Amniotic epithelial cell (primary cell): ENCODE measurements around the gene CDH23.
A peak's percentile ranks its signal among the peaks of the same experiment; 100 is the strongest.

ENCODE experiments used
- DNase-seq: peaks from one replicate; pipeline ENCODE4 v3.0.0-alpha.2; 2010; ENCODE audit warnings: low read depth

The CDH23 gene

GRCh38 chr10:71802235-71802634, 405.5 kb downstream of the CDH23 start:
- DNase-seq = no peak

- no peak for DNase-seq
Measured at GRCh38 chr10:71802715-71803488, 406.2 kb downstream of the CDH23 start.

GRCh38 chr10:71804077-71804476, 407.4 kb downstream of the CDH23 start:
- no peak for DNase-seq

- peak; percentile 56 for DNase-seq
Measured at GRCh38 chr10:71805776-71806703, 409.3 kb downstream of the CDH23 start.

DNA sequence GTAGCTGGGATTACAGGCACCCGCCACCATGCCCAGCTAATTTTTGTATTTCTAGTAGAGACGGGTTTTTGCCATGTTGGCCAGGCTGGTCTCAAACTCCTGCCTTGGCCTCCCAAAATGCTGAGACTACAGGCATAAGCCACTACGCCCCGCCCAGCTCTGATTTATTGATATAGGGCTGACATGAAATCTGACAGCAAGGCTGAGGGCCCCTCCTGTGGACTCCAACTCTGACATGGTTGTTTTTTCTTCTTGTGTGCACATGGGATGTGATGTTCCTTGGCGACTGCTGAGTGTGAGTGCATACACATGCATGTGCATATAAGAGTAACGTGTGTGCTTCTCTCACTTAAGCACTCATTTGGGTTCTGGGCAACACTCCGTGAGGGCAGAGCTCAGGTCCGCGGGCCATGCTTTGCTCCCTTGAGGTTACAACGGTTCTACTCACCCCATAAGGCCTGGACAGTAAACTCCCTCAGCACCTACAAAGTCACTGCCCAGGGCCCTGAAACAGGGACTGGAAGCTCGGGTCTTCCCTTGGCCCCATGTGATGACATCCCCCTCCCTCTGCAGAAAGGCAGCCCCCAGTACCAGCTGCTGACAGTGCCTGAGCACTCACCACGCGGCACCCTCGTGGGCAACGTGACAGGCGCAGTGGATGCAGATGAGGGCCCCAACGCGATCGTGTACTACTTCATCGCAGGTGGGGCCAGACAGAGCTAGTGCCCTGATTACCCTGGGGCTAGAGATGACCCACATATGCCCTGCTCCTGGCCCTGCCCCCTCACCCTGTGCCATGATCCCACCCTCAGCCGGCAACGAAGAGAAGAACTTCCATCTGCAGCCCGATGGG, 410.2 kb downstream of the CDH23 start:
- DNase-seq = no peak

DNA sequence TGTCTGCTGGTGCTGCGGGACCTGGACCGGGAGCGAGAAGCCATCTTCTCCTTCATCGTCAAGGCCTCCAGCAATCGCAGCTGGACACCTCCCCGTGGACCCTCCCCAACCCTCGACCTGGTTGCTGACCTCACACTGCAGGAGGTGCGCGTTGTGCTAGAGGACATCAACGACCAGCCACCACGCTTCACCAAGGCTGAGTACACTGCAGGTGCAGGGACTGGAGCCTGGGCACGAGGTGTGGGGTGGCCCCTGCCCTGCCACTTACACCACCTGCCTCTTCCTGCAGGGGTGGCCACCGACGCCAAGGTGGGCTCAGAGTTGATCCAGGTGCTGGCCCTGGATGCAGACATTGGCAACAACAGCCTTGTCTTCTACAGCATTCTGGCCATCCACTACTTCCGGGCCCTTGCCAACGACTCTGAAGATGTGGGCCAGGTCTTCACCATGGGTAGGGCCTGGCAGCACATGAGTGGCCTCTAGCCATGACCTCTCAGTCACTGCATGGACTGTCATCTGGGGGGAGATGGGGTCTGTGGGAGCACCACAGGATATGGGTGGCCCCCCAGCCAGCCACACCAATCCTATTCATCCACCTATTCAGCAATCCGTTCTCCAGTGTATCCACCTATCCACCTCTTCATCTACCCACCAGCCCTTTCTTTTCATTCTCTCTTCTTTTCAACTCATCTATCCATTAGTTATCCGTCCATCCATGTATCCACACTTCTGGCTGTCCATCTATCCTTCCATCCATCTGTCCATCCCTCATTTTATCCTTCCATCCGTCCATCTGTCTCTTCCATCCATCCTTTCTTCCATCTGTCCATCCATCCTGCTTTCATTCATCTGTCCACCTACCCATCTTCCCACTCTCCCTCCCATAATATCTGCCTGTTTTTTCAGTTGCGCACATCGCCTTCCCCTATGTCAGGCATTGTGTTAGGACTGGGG, 411.1 kb downstream of the CDH23 start:
- DNase-seq = no peak

DNA sequence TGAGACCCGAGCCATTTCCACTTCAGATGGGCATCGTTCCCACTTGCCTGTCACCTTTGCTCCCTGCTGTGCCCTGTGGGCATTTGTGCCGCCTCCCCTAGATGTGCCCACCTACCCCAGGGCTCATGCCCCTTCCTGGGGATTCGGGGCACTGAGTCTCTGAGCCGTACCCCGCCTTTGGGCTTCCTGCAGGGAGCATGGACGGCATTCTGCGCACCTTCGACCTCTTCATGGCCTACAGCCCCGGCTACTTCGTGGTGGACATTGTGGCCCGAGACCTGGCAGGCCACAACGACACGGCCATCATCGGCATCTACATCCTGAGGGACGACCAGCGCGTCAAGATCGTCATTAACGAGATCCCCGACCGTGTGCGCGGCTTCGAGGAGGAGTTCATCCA, 412.9 kb downstream of the CDH23 start:
- DNase-seq = no peak

DNA sequence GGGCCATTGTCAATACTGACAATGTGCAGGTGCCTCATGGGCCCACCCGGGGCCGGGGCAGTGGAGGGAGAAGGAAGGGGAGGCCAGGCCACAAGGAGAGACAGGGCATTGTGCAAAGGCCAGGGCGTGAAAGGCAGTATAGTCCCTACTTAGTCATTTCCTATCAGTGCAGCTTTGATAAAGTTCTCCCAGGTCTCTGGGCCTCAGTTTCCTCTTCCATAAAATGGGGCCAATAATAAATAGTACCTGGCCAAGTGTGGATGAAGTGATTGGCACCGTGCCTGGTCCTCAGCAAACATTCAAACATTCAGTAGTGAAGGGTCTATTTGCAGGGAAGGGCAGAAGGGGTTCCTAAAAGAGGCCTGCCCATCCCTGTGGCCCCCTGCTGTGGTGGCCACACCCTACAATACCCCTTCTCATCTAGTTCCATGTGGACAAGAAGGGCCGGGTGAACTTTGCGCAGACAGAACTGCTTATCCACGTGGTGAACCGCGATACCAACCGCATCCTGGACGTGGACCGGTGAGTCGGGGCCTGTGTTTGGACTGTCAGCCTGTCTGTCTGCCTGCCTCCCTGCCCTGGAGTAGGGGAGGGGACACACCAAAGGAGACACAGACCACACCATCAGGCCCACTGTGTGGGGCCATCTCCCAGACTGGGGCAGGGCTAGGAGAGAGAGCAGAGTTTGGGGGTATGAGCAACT, 413.5 kb downstream of the CDH23 start:
- no peak for DNase-seq

GRCh38 chr10:71811351-71811750, 414.6 kb downstream of the CDH23 start:
- no peak for DNase-seq

DNA sequence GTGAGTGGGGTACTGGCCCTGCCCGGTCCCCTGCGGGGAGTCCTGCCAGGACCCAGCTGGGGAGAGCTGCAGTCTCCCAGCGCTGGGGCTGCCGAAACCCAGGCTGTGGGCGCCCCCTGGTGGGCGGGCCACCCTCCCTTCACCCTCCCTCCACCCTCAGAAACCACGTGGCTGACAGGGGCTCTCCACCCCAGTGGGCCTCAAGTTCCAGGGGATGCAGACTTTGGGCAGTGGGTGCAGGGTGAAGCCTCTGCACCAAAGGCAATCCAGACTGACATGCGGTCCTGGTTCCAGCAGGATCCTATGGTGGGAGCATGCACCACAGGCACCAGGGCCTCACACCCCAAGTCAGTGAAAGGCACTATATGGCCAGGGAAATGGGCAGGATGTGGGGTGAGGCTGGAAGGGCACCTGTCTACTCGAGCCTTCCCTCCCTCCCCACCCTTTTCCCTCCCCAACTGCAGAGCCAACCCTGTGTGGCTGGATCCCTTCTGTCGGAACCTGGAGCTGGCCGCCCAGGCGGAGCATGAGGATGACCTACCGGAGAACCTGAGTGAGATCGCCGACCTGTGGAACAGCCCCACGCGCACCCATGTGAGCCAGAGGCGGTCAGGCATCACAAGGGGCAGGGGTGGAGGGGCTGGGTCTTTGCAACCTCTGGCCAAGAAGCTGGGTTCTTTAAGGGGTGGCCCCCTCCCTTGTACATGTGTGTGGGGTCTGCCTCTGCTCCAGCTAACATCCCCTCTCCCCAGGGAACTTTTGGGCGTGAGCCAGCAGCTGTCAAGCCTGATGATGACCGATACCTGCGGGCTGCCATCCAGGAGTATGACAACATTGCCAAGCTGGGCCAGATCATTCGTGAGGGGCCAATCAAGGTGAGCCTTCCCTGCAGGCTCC, 415.5 kb downstream of the CDH23 start:
- DNase-seq = peak; percentile 33

DNA sequence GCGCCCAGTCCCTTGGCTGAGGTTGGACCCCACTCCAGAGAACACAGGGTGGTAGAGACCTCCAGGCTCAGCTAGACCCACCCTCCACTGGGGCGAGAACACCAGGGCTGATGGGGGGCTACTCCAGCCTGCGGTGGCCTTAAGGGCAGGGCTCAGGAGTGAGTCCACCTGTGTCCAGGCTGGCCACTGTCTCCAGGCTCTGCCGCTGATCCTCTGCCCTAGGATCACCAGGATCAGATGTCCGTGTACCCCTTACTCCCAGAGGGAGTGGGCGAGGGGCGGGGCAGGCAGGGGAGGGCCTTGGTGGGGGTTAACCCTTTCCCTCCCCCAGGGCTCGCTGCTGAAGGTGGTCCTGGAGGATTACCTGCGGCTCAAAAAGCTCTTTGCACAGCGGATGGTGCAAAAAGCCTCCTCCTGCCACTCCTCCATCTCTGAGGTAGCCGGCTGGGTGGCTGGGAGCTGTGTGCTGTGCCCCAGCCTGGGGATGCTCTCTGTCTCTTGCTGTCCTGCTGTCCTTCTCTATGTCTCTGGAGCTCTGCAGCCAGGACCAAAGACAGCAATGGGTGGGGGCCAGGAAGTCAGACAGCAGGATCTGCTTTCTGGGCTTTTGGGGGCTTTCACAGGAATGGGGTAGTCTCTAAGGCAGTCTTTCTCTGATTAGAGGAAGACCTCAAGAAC, 416.3 kb downstream of the CDH23 start:
- no peak for DNase-seq

GRCh38 chr10:71814922-71815411, 418.2 kb downstream of the CDH23 start:
- DNase-seq = no peak

DNA sequence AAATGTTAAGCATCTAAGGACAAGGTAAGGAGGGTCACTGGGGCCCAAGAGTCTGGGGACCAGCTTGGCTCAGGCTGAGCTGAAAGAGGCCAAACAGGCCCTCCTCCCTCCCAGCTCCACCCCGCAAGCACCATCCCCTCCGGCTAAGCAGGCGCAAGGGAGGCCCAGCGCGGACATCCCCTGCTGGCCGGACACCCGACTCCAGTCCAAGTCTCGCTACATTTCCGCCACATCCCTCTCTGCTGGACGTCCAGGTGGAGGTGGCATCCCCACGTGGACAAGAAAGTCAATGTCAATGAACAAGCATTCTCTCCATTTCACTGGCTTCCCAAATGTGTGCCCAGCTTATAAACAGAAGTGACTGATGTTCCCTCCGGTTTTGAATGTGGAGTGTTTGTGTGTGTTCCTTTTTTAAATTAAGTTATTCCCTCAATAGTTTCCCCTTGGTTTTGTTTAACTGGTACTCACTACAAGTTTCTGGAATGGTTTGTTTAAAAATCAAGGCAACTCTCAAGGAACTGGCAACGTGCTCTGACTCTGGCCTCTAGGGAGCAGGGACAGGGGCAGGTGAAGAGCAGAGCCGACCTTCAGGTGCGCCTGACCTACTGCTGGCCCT, 418.9 kb downstream of the CDH23 start:
- no peak for DNase-seq

GRCh38 chr10:71816421-71816851, 419.7 kb downstream of the CDH23 start:
- no peak for DNase-seq

DNA sequence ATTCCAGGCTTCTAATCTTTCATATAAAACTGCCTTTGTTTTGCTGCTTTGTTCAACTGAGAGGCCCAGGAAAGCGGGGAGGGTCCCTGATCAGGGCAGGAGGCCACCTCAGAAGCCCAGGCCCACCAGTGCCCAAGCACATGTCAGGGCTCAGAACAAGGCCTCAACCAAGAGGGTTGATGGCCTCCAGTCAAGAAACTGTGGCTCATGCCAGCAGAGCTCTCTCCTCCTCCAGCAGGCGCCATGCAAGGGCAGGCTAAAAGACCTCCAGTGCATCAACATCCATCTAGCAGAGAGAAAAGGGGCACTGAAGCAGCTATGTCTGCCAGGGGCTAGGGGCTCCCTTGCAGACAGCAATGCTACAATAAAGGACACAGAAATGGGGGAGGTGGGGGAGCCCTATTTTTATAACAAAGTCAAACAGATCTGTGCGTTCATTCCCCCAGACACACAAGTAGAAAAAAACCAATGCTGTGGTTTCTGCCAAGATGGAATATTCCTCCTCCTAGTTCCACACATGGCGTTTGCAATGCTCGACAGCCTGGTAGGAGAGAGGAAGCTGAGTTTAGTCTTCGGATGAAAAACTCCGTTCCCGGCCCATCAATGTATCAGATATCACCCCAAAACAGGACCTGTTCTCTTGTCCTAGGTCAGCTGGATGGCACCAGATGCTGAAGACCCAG, 420.4 kb downstream of the CDH23 start:
- no peak for DNase-seq

DNA sequence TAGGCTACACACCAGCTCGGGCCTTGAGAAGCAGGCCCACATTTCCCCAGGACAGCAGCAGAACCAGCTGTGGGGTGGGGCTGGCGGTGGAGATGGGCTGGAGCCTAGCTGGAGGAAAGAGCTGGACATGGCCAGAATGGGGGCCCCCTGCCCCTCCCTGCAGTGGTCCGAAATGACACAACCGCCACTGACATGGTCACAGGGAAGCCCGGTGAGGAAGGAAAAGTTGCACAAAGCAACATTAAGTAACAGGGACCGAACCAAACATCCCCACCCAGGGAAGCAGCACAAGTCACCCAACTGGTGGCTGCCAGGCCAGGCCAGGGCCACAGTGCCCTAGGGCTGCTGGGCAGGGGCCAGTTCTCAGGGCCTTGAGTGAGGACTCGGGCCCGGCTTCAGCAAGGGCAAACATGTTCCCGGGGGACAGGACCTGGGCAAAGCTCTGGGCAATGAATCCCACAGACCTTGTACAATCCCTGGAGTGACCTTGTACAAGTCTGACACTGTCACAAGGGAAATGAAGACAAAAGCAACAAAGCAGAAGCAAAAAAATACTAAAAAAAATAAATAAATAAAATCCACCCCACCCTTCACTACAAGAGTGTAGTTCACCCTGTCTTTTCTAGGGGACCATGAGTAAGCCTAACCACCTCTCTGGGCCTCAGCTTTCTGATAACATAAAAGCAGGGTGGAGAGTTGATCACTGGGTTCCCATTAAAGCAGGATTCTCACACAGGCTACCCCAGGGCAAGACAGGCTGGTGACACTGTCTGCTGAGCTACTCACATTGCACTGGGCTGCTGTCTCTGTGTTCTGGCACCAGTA, 421.3 kb downstream of the CDH23 start:
- DNase-seq = no peak
